HL-60 (cell line): Measurements from ENCODE around the gene SH2B3.

Source experiments
- DNase-seq, 2 experiments: peaks; one replicate each; pipeline ENCODE4 v3.0.0-alpha.2; 2010 to 2020; ENCODE audit warnings: low read depth in 1 of 2, low spot score in 1 of 2
- H3K27ac ChIP-seq: fragments of 250-450 bp; sonication (Bioruptor Pico); replicated peaks from 2 replicates; pipeline ENCODE4 v1.5.1; 2020; ENCODE audit warnings: mild to moderate bottlenecking, moderate library complexity
- H3K27me3 ChIP-seq: fragments of 250-450 bp; sonication (Bioruptor Pico); 2 replicates; pipeline ENCODE4 v1.5.1; 2021; ENCODE audit warnings: mild to moderate bottlenecking, moderate library complexity; ENCODE audit not compliant: insufficient read depth, poor library complexity, severe bottlenecking
- H3K4me3 ChIP-seq: replicated peaks from 2 replicates; pipeline ENCODE4 v1.5.1; 2011; ENCODE audit warnings: mild to moderate bottlenecking, control low read depth, low read length; ENCODE audit not compliant: insufficient read depth
- GABPA ChIP-seq: IDR thresholded peaks from 2 replicates; pipeline ENCODE4 v1.6.1; 2012; ENCODE audit warnings: low read depth
- POLR2AphosphoS5 ChIP-seq: IDR thresholded peaks from 2 replicates; pipeline ENCODE4 v1.6.1; 2012; ENCODE audit warnings: low read depth
- REST ChIP-seq: IDR thresholded peaks from 2 replicates; pipeline ENCODE4 v1.6.1; 2012; ENCODE audit warnings: low read depth; ENCODE audit not compliant: insufficient replicate concordance
- SPI1 ChIP-seq: IDR thresholded peaks from 2 replicates; pipeline ENCODE4 v1.6.1; 2012; ENCODE audit warnings: low read depth, mild to moderate bottlenecking, borderline replicate concordance
- TF ChIP-seq, protein P1 (sequence below): IDR thresholded peaks from one replicate; pipeline ENCODE4 v1.5.1; 2011; ENCODE audit warnings: low read length, control low read depth, inconsistent platforms; ENCODE audit not compliant: insufficient read depth

The SH2B3 gene

DNA sequence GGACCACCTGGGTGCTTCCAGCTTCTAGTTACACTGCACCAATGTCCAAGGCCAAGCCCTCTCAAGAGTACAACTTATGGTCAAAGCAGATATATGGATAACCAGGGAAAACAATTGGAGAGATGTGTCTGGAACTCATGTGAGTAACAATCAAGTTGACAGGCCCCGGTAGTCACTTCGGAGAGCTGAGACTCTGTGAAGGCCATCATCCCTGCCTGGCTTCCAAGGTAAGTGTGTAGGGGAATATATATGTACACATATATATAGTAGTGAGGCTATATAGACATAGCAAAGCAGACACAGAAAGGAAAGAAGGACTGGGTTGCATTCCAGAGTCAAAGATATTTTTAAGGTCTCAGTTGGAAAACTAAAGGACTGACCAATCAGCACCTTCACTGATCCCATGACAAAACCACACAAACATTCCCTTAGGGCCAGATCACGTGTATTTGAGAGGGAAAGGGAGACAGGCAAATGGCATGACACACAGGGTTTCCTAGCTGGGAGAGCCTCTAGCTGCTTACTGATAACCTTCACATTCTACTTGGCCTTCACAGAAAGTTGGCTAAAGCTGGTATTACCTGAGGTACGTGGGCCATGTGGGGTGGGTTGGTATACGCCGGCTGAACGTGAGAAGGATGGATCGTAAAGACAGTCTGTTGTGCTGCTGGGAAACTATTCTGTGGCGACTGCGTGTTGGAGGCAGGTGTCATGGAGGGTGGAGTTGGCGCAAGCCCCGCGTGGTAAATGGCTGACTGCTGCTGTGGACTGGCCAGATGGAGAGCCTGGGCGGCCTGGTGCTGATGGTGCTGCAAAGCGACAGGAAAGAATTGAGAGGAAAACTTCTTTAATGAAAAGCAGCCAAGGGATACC is 50.0 kb downstream of the SH2B3 start:
- Histone ChIP-seq H3K4me3 (no peak overlapping the region), H3K27ac (no peak overlapping the region), H3K27me3 (no peaks in the 10 kb centered on the region)
- no peak for DNase-seq
- TF ChIP-seq GABPA (no peak), REST (no peak), SPI1 (no peak), POLR2AphosphoS5 (no peak)
- TF ChIP-seq, protein P1, sequence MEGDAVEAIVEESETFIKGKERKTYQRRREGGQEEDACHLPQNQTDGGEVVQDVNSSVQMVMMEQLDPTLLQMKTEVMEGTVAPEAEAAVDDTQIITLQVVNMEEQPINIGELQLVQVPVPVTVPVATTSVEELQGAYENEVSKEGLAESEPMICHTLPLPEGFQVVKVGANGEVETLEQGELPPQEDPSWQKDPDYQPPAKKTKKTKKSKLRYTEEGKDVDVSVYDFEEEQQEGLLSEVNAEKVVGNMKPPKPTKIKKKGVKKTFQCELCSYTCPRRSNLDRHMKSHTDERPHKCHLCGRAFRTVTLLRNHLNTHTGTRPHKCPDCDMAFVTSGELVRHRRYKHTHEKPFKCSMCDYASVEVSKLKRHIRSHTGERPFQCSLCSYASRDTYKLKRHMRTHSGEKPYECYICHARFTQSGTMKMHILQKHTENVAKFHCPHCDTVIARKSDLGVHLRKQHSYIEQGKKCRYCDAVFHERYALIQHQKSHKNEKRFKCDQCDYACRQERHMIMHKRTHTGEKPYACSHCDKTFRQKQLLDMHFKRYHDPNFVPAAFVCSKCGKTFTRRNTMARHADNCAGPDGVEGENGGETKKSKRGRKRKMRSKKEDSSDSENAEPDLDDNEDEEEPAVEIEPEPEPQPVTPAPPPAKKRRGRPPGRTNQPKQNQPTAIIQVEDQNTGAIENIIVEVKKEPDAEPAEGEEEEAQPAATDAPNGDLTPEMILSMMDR: no peak

GRCh38 chr12:111457071-111457470 is 51.3 kb downstream of the SH2B3 start:
- TF ChIP-seq SPI1 (no peak), GABPA (no peak), REST (no peak), POLR2AphosphoS5 (no peak)
- TF ChIP-seq, protein P1: no peak
- Histone ChIP-seq H3K27me3 (no peaks in the 10 kb centered on the region), H3K4me3 (no peak overlapping the region), H3K27ac (no peak overlapping the region)
- DNase-seq: no peak

- H3K4me3 ChIP-seq: no peak overlapping the region
- TF ChIP-seq POLR2AphosphoS5 (no peak), REST (no peak), GABPA (no peak), SPI1 (no peak)
- TF ChIP-seq, protein P1: no peak
- DNase-seq: no peak
- no peaks in the 10 kb centered on the region for H3K27me3 ChIP-seq
- no peak overlapping the region for H3K27ac ChIP-seq
Observed at GRCh38 chr12:111457577-111457976, 51.9 kb downstream of the SH2B3 start.
